NOMO-1 treated with dmso at 0.1 percent for 144 hours (cell line): Measurements from ENCODE around the gene ARHGAP6.

Experiments used
- DNase-seq: peaks from one replicate; lab custom pipeline; 2025; ENCODE audit not compliant: unreplicated experiment; lab: John Stamatoyannopoulos, UW

ARHGAP6 gene

GRCh38 chrX:11665168-11666111 is at the start of gene ARHGAP6:
TSS of gene ARHGAP6 (minus strand) at chrX:11665920. CDS start at chrX:11664828, 1,092 bp downstream.
- DNase-seq = no peak

DNA sequence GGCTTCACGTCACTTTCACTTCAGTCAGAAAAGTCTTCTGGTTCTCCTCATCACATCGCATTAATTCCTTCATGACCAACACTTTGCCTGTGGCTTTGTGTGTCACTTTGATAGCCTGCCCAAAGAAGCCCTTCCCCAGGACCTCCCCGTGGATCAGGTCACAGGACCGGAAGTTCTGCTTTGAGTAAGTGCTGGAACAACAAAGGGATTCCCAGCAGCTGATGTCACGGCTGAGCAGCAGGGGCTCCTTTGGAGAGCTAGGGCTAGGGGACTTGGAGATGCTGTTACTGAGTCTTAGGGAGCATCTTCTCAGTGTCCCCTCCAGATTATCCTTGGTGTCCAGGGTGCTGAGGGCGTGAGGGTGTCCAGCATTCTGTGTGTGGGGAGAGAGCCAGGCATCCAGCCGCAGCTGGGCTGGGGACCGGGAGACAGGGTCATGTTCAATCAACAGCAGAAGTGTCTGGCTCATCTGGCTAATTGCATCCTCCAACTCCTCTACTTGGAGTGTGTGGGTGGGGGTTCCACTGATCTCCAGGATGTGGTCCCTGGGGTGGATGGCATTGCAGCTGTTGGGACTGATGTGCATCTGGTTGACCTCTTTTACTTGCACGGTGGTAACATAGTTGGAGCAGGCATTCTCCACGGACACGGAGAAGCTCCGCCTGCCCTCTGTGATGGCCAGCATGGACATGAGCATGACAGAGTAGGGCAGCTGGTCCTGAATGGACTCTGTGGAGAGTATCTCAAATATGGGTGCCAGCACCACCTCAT is 39.2 kb upstream of the ARHGAP6 start:
- no peak for DNase-seq

DNA sequence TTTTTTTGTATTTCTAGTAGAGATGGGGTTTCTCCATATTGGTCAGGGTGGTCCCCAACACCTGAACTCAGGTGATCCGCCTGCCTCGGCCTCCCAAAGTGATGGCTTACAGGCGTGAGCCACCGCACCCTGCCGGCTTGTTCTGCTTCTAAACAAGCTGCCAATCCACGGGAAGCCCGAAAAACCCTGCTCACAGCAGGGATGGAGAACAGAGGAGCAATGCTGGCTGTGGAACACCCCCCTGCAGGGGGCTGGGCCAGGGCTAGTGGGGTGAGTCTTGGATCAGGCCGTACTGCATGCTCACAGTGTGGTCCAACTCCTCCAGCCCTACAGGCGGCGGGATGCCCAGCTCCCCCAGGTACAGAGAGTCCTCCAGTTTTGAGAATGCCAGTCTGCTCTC is 38.1 kb upstream of the ARHGAP6 start:
- DNase-seq = no peak

- no peak for DNase-seq
Measured at GRCh38 chrX:11702965-11703631, 37.4 kb upstream of the ARHGAP6 start.

GRCh38 chrX:11702420-11702819 is 36.7 kb upstream of the ARHGAP6 start:
- no peak for DNase-seq

DNA sequence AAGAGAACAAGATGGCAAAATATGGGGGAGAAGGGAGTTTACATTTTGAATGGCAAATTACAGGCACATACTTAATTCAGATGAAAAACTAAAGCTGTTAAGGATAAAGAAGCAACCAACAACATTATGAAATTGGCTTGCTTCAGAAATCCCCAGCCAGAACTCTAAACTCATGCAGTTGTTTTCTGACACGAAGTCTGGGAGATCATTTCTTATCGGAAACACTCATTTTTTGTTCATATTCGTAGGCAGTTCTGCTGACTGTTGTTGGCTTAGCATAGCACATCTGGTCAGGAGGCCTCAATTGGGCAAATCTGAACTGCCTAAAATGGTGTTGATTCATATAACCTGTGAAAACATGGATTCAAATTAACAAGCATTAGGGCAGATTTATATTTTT is 33.0 kb upstream of the ARHGAP6 start:
- no peak for DNase-seq

- DNase-seq = no peak
Measured at GRCh38 chrX:11688201-11688600, 22.5 kb upstream of the ARHGAP6 start.

GRCh38 chrX:11687157-11687556 is 21.4 kb upstream of the ARHGAP6 start:
- DNase-seq = no peak

- DNase-seq = no peak
Measured at GRCh38 chrX:11683057-11683456, 17.3 kb upstream of the ARHGAP6 start.

- DNase-seq = no peak
Measured at GRCh38 chrX:11678158-11678557, 12.4 kb upstream of the ARHGAP6 start.

DNA sequence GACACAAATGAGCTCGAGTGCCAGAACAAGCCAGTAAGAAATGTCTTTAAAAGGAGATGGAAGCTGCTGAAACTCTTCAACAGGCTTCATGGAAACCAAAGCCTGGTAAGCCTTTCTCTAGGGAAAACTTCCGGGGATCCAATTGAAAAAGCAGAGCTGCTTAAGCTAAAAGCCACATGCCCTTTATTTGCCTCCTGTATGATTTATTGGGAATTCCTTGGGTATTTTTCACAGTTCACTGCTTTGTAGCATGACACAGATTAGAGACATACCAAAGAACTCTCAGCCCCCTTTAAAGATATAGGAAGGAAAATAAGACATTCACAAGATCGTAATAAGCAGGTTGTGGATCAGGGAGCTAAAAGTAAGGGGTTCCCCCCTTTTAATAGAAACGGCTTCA is 6.5 kb upstream of the ARHGAP6 start:
- no peak for DNase-seq

GRCh38 chrX:11670316-11670715 is 4.6 kb upstream of the ARHGAP6 start:
- DNase-seq = no peak

DNA sequence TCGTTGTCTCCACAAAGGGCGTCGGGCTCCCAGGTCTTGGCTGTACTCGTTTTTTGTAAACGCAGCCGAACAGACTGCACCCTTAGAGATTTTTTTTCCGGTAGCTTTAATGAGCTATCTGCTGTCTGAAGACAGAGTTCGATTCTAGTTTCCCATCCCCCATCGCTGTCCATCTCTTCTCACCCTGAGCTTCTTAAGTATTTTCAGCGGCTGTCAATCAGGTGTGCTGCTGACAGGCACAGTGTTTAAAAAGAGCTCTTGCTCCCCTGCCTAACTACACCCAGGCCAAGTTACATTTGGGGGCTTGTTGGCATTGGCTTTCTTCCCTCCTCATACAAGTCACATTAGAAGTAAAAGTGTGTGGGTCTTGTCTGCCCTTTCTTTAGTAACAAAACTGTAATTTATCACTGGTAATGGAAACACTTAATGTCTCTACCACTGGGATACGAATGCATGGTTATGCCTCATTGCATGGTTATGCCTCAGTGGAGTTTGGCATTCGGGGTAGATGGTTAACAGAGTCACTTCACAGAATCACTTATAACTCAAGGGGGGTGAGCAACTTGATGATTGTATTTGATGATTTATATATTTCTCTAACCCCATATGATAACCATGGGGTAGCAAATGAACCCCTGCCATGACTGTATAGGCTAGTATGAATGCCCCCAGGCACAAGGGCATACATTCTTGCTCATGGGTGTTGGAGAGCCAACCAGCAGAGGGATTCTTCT is 1.4 kb upstream of the ARHGAP6 start:
- no peak for DNase-seq

- DNase-seq = no peak
Measured at GRCh38 chrX:11666164-11666563, 444 bp upstream of the ARHGAP6 start.

DNA sequence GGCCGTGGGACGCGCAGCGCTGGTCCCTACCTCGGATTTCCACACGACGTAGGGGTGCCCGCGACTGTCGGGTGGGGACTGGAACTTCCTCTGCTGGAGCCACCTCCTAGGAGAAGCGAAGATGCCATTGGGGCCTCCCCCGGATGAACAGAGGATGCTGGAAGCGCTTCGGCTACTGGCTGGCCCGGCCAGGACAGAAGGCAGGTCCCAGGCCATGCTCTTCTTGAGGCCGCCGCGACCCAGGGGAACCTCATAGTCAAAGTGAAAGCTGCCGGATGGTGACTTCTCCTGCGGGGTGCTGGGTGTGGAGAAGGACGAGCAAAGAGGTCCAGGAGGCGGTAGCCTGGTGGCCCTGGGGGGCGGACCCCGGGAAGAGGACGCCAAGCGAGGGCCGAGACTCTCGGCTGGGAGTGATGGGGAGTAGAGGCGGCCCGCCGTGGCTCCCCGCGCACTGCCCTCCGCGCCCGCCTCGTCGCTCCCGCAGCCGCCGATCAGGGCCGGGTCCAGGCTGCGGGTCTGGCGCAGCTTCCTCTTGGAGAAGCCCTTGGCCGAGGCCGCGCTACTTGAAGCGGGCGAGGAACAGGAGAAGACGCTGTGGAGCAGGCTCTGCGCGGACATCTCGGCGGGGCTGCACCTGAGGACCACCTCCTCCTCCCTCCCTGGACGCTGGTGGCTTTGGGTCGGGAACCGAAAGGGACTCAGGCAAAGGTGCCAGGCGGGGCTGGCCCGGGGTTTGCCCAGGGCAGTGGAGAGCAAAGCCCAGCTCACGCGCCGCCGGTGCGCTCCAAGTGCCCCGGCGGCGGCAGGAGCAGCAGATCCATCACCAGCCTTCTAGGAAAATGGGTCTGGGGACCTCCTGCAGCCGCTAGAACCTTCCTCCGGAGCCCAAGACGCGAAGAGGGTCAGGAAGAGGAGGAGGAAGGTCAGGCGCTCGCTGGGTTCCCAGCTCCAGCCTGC is 1.2 kb downstream of the ARHGAP6 start:
- no peak for DNase-seq

GRCh38 chrX:11663875-11664210 is 1.9 kb downstream of the ARHGAP6 start:
- DNase-seq = no peak

DNA sequence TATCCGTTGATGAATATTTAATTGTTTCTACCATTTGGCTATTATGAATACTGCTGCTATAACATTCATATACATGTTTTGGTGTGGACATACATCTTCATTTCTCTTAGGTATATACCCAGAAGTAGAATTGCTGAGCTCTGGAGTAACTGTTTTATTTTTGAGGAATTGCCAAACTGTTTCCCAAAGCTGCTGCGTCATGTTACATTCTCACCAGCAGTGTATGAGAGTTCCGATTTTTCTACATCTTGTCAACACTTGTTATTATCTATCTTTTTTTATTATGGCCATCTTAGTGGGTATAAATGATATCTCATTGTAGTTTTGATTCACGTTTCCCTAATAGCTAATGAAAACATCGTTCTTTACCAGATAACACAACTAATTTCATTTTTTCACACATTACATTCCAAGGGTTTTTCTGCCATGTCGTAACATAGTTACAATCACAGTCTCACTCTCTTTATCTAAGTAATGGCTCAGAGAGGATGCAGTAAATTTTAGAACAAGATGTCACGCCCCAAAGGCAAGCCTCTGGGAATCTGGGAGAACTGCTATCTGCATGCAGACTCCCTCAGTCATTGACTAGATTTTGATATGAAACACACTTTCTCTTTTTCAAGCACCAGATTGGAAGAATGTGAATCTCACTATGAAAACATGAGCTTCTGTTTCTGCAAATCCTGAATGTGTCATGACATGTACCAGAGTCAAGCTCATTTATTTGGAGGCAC is 10.3 kb downstream of the ARHGAP6 start:
- DNase-seq = no peak

DNA sequence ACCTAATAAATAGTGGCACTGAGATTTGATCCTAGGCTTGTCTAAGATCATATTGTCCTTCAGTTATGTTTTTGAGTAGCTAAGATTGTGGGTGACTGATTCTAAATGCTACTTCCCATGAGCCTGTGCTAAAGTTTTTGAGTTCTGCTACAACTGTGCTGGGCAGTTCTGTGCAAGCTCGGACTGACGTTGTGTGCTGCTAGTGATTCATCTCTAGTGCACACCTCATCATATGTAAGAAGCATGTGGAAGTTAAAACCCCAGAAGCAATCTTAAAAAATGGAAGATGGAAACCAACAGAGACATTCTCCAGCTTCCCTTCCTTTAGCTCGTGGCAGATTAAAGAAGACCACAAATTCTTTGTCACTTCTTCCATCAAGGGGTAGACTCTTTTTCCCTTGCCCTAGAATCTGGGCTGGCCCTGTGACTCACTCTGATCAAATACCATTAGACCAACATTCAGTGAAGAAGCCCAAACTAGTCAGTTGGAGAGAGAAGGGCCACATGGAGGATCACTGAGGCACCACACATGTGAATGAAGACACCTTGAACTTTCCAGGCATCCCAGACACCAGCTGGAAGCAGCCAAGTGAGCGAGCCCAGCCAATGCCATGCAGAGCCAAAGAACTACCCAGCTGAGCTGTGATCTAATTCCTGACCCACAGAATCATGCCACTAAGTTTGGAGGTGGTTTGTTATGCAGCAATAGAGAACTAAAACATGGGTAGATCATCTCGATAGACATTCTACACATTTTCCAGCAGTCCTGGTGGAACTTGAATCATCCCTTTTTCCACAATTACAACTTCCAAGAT is 16.8 kb downstream of the ARHGAP6 start:
- no peak for DNase-seq
